Measurements from ENCODE around the gene GIT2. TPM values are rescaled to one million over a fixed set of nuclear protein-coding genes. Genes with fewer than 3 reads are reported as not detected.
A peak's percentile ranks its signal among the peaks of the same experiment; 100 is the strongest.

Gene GIT2
- total and polyA plus RNA-seq, 2 experiments from 2014 or later = 26.4 to 42.1 TPM

GRCh38 chr12:109928058-109928656 is 68.0 kb downstream of the GIT2 start:
- H4K20me1 ChIP-seq (ENCODE audit: insufficient read depth) = no peaks in the 10 kb centered on the region
- H3K4me2 ChIP-seq (ENCODE audit: unreplicated experiment) = no peak overlapping the region
- TF ChIP-seq EZH2phosphoT487 (IDR thresholded peaks at IDR 0.05; ENCODE audit: insufficient read depth, low read depth) (no peak), EZH2 (IDR thresholded peaks at IDR 0.05; ENCODE audit: insufficient read depth, poor library complexity, severe bottlenecking) (no peak)
- H2AFZ ChIP-seq = no peak overlapping the region
- H3K9me3 ChIP-seq (ENCODE audit: low read depth) = no peaks in the 10 kb centered on the region
- H3K27ac ChIP-seq = no peak overlapping the region
- no peaks in the 10 kb centered on the region for H3K4me1 ChIP-seq (ENCODE audit: insufficient read depth)
- no peak overlapping the region for H3K4me3 ChIP-seq
- no peaks in the 10 kb centered on the region for H3K79me2 ChIP-seq (ENCODE audit: insufficient read depth)
- H3K9me2 ChIP-seq (ENCODE audit: insufficient read depth) = no peaks in the 10 kb centered on the region
- in situ Hi-C loops (cut with MboI) = no loop called here
- no peak overlapping the region for H3K9ac ChIP-seq
- WGBS, 2 experiments (ENCODE audit: low coverage in 1 of 2, low lambda C conversion rate in 2 of 2, missing lambda C conversion rate in 2 of 2) = 62 to 65% methylated on average over 12 of the region's 12 CpGs
- H3F3A ChIP-seq (ENCODE audit: insufficient read depth) = 0 out of 2 replicates have a peak, but pooled peaks cover 7% of the 10 kb centered on the region
- DNase-seq = no peak
- peaks cover 14% of the 10 kb centered on the region for H3K36me3 ChIP-seq (ENCODE audit: low read depth)
- no peaks in the 10 kb centered on the region for H3K27me3 ChIP-seq (replicated peaks; ENCODE audit: insufficient read depth)

- Histone ChIP-seq H3K27me3 (replicated peaks; ENCODE audit: insufficient read depth) (no peaks in the 10 kb centered on the region), H3K27ac (no peak overlapping the region), H4K20me1 (ENCODE audit: insufficient read depth) (no peaks in the 10 kb centered on the region), H2AFZ (no peak overlapping the region), H3K36me3 (ENCODE audit: low read depth) (peaks cover 11% of the 10 kb centered on the region), H3K9ac (no peak overlapping the region), H3K9me3 (ENCODE audit: low read depth) (no peaks in the 10 kb centered on the region), H3K4me3 (no peak overlapping the region), H3K79me2 (ENCODE audit: insufficient read depth) (no peaks in the 10 kb centered on the region), H3K4me1 (ENCODE audit: insufficient read depth) (no peaks in the 10 kb centered on the region), H3K9me2 (ENCODE audit: insufficient read depth) (no peaks in the 10 kb centered on the region), H3F3A (ENCODE audit: insufficient read depth) (0 out of 2 replicates have a peak, but pooled peaks cover 6% of the 10 kb centered on the region), H3K4me2 (ENCODE audit: unreplicated experiment) (no peak overlapping the region)
- in situ Hi-C loops (cut with MboI) = no loop called here
- WGBS, 2 experiments (ENCODE audit: low coverage in 1 of 2, low lambda C conversion rate in 2 of 2, missing lambda C conversion rate in 2 of 2) = 53 to 65% methylated on average over 8 of the region's 8 CpGs
- peak; percentile 76 for DNase-seq
- no peak for TF ChIP-seq EZH2phosphoT487 (IDR thresholded peaks at IDR 0.05; ENCODE audit: insufficient read depth, low read depth)
- no peak for TF ChIP-seq EZH2 (IDR thresholded peaks at IDR 0.05; ENCODE audit: insufficient read depth, poor library complexity, severe bottlenecking)
These were observed 68.5 kb downstream of the GIT2 start for GRCh38 chr12:109927622-109928021.

- H3K79me2 ChIP-seq (ENCODE audit: insufficient read depth) = no peaks in the 10 kb centered on the region
- WGBS, 2 experiments (ENCODE audit: low coverage in 1 of 2, low lambda C conversion rate in 2 of 2, missing lambda C conversion rate in 2 of 2) = 84 to 88% methylated on average over 11 of the region's 11 CpGs
- H2AFZ ChIP-seq = no peak overlapping the region
- no peak overlapping the region for H3K27ac ChIP-seq
- H3F3A ChIP-seq (ENCODE audit: insufficient read depth) = peaks cover 5% of the 10 kb centered on the region; the same call in 1 of the 2 replicates
- no peaks in the 10 kb centered on the region for H3K9me3 ChIP-seq (ENCODE audit: low read depth)
- H3K4me1 ChIP-seq (ENCODE audit: insufficient read depth) = no peaks in the 10 kb centered on the region
- no peak overlapping the region for H3K4me3 ChIP-seq
- no peak overlapping the region for H3K4me2 ChIP-seq (ENCODE audit: unreplicated experiment)
- H3K9ac ChIP-seq = no peak overlapping the region
- H3K9me2 ChIP-seq (ENCODE audit: insufficient read depth) = no peaks in the 10 kb centered on the region
- no peaks in the 10 kb centered on the region for H3K27me3 ChIP-seq (replicated peaks; ENCODE audit: insufficient read depth)
- H4K20me1 ChIP-seq (ENCODE audit: insufficient read depth) = no peaks in the 10 kb centered on the region
- peaks cover 1% of the 10 kb centered on the region; the same call in 1 of the 2 replicates for H3K36me3 ChIP-seq (ENCODE audit: low read depth)
- in situ Hi-C loops (cut with MboI) = no loop called here
- no peak for TF ChIP-seq EZH2 (IDR thresholded peaks at IDR 0.05; ENCODE audit: insufficient read depth, poor library complexity, severe bottlenecking)
- DNase-seq = no peak
These were observed 69.5 kb downstream of the GIT2 start for GRCh38 chr12:109926488-109927210.

DNA sequence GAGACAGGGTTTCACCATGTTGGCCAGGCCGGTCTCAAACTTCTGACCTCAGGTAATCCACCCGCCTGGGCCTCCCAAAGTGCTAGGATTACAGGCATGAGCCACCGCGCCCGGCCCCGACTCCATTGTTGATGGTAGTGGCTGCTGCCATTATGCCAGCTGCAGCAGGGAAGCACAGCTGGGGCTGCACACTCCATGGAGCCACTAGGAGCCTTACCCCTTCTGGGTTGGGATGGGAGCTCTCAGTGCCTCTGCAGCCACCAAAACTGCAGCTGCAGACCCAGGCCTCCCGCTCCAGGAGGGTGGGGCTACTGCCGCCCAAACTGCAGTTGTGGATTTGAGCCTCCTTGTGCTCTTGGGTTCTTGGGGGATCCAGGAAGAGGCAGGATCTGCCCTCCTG is 70.2 kb downstream of the GIT2 start:
- Histone ChIP-seq H3K9me2 (ENCODE audit: insufficient read depth) (no peaks in the 10 kb centered on the region), H3K9ac (no peak overlapping the region), H3K9me3 (ENCODE audit: low read depth) (no peaks in the 10 kb centered on the region), H3K4me3 (no peak overlapping the region), H3K27me3 (replicated peaks; ENCODE audit: insufficient read depth) (no peaks in the 10 kb centered on the region), H3F3A (ENCODE audit: insufficient read depth) (peaks cover 5% of the 10 kb centered on the region; the same call in 1 of the 2 replicates), H2AFZ (no peak overlapping the region), H3K27ac (no peak overlapping the region), H3K4me2 (ENCODE audit: unreplicated experiment) (no peak overlapping the region), H3K4me1 (ENCODE audit: insufficient read depth) (no peaks in the 10 kb centered on the region), H3K36me3 (ENCODE audit: low read depth) (no peaks in the 10 kb centered on the region; the same call in 1 of the 2 replicates), H3K79me2 (ENCODE audit: insufficient read depth) (no peaks in the 10 kb centered on the region), H4K20me1 (ENCODE audit: insufficient read depth) (no peaks in the 10 kb centered on the region)
- no peak for DNase-seq
- TF ChIP-seq EZH2phosphoT487 (IDR thresholded peaks at IDR 0.05; ENCODE audit: insufficient read depth, low read depth) (no peak), EZH2 (IDR thresholded peaks at IDR 0.05; ENCODE audit: insufficient read depth, poor library complexity, severe bottlenecking) (no peak)
- WGBS, 2 experiments (ENCODE audit: low coverage in 1 of 2, low lambda C conversion rate in 2 of 2, missing lambda C conversion rate in 2 of 2) = 94 to 100% methylated on average over 7 to 8 of the region's 8 CpGs
- in situ Hi-C loops (cut with MboI) = no loop called here
